Measurements from ENCODE around the gene ADAT1.

- no peak for TF ChIP-seq CTCF (IDR thresholded peaks at IDR 0.05; ENCODE audit: low read length)
- TF ChIP-seq EZH2 (optimal IDR thresholded peaks at IDR 0.05; ENCODE audit: low read depth, low read length), result no peak
Measured at GRCh38 chr16:75565640-75566039, 57.4 kb downstream of the ADAT1 start.

Measured in MM.1S (cell line).